ENCODE results near the gene NSF. TPM values are rescaled to one million over a fixed set of nuclear protein-coding genes. Genes with fewer than 3 reads are reported as not detected.
"Not testable (repeated sequence)": the region's sequence is repeated elsewhere in the genome, so short reads cannot be mapped to it uniquely, and the experiment has no call there.

The NSF gene
- polyA plus RNA-seq, 1 experiment, result 86.2 TPM

- ChIA-PET POLR2A (no interaction called here), CTCF (no interaction called here)
- no peaks in the 10 kb centered on the region for H3K27me3 ChIP-seq (ENCODE audit: control insufficient read depth, insufficient read depth, low read length)
- no peak for TF ChIP-seq CTCF (IDR thresholded peaks at IDR 0.05; ENCODE audit: low read depth, low read length)
- H3K4me3 ChIP-seq (ENCODE audit: low read depth, low read length), result no peak overlapping the region
- peaks cover 7% of the 10 kb centered on the region; the same call in 1 of the 2 replicates for H3K9me3 ChIP-seq (ENCODE audit: control insufficient read depth, insufficient read depth, low read length)
- no peak overlapping the region for H3K27ac ChIP-seq (ENCODE audit: low read depth, low read length)
- no peak for DNase-seq (ENCODE audit: low read depth, low spot score)
Measured at GRCh38 chr17:46766493-46767491, 176.3 kb downstream of the NSF start.

- Histone ChIP-seq H3K27me3 (ENCODE audit: control insufficient read depth, insufficient read depth, low read length) (no peaks in the 10 kb centered on the region), H3K9me3 (ENCODE audit: control insufficient read depth, insufficient read depth, low read length) (peaks cover 7% of the 10 kb centered on the region; the same call in 1 of the 2 replicates), H3K4me3 (ENCODE audit: low read depth, low read length) (no peak overlapping the region), H3K27ac (ENCODE audit: low read depth, low read length) (no peak overlapping the region)
- POLR2A ChIA-PET, result no interaction called here
- DNase-seq (ENCODE audit: low read depth, low spot score), result no peak
- CTCF ChIA-PET, result no interaction called here
- no peak for TF ChIP-seq CTCF (IDR thresholded peaks at IDR 0.05; ENCODE audit: low read depth, low read length)
Measured at GRCh38 chr17:46768540-46768870, 178.0 kb downstream of the NSF start.

GRCh38 chr17:46768896-46769295 lies 178.4 kb downstream of the NSF start:
- CTCF ChIA-PET; POLR2A ChIA-PET; H3K9me3 ChIP-seq (ENCODE audit: control insufficient read depth, insufficient read depth, low read length); DNase-seq (ENCODE audit: low read depth, low spot score); H3K4me3 ChIP-seq (ENCODE audit: low read depth, low read length); H3K27me3 ChIP-seq (ENCODE audit: control insufficient read depth, insufficient read depth, low read length); H3K27ac ChIP-seq (ENCODE audit: low read depth, low read length): not testable (repeated sequence)

GRCh38 chr17:46769531-46770438 lies 179.3 kb downstream of the NSF start:
- TF ChIP-seq CTCF (IDR thresholded peaks at IDR 0.05; ENCODE audit: low read depth, low read length), result no peak

GRCh38 chr17:46770439-46770817 lies 180.0 kb downstream of the NSF start:
- H3K9me3 ChIP-seq (ENCODE audit: control insufficient read depth, insufficient read depth, low read length), result peaks cover 2% of the 10 kb centered on the region; the same call in 1 of the 2 replicates
- no peak overlapping the region for H3K27ac ChIP-seq (ENCODE audit: low read depth, low read length)
- no peak for TF ChIP-seq CTCF (IDR thresholded peaks at IDR 0.05; ENCODE audit: low read depth, low read length)
- CTCF ChIA-PET, result no interaction called here
- no peak for DNase-seq (ENCODE audit: low read depth, low spot score)
- no peak overlapping the region for H3K4me3 ChIP-seq (ENCODE audit: low read depth, low read length)
- H3K27me3 ChIP-seq (ENCODE audit: control insufficient read depth, insufficient read depth, low read length), result no peaks in the 10 kb centered on the region
- POLR2A ChIA-PET, result interaction anchor here (0.7 to 1.0 kb wide), 2 partner anchors 42 to 55 kb away, joined by 3 to 4 read pairs; no protein-coding TSS in a partner anchor

More at GRCh38 chr17:46769531-46770438, 179.3 kb downstream of the NSF start:
- H3K4me3 ChIP-seq (ENCODE audit: low read depth, low read length), result no peak overlapping the region
- POLR2A ChIA-PET, result no interaction called here
- peaks cover 3% of the 10 kb centered on the region; the same call in 1 of the 2 replicates for H3K9me3 ChIP-seq (ENCODE audit: control insufficient read depth, insufficient read depth, low read length)
- no peak for DNase-seq (ENCODE audit: low read depth, low spot score)
- CTCF ChIA-PET, result no interaction called here
- no peaks in the 10 kb centered on the region for H3K27me3 ChIP-seq (ENCODE audit: control insufficient read depth, insufficient read depth, low read length)
- no peak overlapping the region for H3K27ac ChIP-seq (ENCODE audit: low read depth, low read length)

Data from AG04450 (cell line).